Stimulated activated CD4-positive, alpha-beta T cell treated with anti-CD3 and anti-CD28 coated beads, Interleukin-1b, Interleukin-23, amount 100 ng/mL, for 48 hours (primary cell): ENCODE data around the gene RIMBP2.

Experiments used
- DNase-seq: peaks from one replicate; pipeline ENCODE4 v3.0.0-alpha.2; 2020

RIMBP2 gene

DNA sequence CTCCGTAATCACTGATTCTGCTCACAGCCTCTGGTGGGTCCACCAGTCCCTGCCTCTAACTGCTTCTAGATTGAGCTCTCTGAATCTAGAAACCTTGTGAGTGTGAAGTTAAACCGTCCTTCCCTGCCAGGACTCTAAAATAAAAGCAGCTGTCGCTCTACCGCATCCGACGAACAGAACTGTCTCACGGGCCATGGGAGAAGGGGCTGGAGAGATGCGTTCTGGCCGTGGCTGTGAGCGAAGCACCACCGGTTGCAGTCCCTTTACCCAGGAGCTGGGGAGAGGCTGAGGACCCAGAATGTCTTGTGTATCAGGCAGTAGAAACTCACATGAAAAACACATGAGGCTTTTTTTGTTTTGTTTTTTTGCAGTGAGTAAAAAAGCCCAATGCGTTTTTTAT, 218.8 kb downstream of the RIMBP2 start:
- no peak for DNase-seq

DNA sequence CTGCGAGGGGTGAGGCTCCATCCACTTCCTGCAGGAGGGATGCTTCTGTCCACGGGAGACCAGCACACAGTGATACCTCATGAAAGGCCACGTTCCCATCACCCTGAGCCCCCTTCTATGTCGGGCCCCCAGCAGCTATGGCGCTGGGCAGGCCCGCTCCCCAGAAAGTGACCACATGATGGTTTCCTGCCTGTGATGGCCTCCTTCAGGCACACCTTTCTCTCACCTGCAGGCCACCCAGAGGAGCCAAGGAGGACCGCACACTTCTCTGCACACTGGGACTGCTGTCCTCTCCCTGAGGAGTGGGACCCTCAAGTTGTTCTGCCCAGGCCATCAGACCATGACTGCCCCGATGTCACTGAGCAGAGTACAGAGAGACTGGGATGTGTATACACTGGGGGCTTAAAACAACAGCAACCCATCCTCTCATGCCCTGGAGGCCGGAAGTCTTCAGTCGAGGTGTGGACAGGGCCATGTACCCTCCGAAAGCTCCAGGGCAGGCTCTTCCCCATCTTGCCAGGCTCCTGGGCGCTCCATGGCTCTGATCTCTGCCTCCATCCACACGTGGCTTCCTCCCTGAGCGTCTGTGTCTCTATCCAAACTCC, 219.5 kb downstream of the RIMBP2 start:
- no peak for DNase-seq

DNA sequence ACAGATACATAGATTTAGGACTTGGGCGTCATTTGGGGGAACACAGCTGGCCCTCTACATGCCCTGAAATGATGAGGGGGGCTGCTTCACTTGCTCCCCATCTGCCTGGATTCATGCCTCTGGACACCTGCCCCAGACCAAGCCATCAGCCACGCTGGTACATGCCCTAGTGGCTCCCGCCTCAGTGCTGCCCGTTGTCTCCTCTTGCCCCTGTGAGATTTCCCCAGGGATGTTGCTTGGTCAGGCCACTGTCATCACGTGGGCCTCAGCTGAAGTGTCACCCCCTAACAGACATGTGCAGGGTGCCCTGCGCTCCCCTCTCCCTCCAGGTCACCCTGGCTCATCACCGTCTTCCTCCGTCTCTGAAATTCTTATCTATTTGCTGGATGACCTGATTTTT, 220.9 kb downstream of the RIMBP2 start:
- no peak for DNase-seq

DNA sequence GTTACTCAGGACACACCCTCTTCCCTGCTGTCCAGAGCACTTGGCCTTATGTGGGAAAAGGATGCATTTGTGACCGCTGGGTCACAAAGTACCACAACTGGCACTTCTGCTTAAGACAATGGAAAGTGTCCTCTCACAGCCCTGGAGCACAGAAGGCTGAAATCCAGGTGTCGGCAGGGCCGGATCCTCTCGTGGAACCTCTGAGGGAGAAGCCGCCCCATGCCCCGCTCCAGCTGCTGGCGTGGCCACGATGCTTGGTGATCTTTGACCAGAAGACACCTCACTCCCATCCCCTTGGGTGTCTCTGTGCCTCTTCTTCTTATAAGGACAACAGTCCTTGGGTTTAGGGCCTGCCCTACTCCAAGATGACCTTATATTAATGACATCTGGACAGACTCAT, 221.4 kb downstream of the RIMBP2 start:
- no peak for DNase-seq

DNA sequence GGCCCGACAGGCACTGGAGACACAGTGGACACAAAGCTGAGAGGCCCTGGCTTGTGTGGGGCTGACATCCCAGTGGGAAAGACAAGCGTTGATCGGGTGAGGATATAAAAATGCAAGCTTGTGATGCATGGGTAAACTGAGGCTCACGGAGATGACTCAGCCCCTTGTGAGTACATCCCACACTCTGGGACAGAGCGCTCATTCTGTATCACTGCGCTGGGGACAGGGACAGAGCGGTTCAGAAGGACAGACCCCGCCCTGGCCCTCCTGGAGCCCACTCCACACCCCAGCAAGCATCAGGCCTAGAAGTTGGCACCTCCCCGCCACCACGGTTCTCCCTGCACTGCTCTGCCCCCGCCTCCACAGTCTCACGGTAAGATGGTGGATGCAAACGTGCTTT, 222.1 kb downstream of the RIMBP2 start:
- DNase-seq = no peak

DNA sequence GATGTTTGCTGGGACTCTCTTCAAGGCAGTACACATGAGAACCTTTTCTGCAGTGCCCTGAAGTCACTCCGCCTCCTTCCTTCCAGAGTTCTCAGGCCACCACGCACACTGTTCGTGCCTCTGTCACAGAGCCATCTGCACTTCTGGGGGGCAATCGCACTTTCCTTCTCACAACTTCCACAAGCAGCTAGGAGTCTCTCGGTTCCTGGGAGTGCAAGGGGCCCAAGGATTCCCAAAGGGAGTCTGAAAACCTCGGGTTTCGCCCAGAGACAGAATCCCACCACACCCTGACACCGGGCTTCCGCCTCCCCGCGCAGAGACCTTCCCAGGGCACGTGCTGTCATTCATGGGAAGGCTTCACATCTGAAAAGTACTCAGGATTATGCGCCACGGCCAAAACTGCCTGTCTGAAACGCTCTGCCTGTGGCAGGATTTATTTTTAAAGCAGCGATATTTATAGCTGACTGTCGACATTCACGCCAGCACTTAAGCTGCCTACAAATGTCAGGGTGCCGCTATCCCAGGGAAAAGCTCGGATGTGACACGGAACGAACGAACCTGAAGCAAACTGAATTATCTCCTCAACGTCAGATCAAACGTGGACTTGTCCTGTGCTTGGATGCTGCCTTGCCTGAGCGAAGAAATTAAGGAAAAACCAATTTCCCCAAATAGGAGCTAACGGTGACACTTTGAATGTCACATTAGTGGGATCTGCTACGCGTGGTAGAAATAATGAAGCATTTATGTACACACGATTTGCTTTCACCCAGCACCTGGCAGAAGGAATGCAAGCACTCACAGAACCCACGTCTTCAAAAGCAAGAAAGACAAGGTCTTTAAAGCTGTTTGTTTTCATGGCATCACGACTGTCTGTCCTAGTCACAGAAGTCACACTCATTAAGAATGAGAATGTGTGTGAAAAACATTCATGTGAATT, 224.4 kb downstream of the RIMBP2 start:
- DNase-seq = no peak

DNA sequence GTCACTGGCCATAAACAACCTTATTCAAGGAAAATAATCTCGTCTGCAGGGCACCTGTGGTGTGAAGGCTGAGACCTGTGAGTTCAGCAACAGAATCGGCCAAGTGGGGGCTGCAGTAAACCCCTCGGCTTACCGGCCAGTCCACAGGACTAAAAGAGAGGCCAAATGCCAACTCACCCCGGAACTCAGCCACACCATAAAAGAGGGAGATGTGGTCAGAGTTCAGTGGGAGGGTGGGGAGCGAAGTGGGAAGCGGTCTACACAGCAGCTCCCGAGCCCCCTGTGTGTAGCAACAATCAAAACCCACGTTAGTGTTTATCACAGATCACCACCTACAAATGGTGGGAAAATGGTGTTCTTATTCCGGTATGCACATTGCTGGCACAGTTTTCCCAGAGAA, 225.4 kb downstream of the RIMBP2 start:
- DNase-seq = no peak

DNA sequence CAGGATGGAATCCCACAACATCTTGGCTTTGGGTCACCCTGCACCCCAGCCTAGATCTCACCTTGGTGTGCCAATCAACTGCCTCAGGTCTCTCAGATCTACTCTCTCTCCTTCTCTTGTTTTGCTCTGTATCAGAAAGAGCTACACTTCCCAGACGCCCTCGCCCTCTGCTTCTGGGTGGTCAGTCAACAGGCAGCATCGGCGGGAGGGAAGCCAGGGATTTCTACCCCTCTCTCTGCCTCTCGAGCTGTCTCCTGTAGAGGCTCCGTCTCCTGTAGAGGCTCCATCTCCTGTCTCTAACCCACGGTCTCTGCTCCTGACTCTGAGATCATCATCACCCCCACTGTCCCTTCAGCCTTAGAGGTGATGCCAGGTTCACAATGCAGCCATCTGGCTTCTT, 226.8 kb downstream of the RIMBP2 start:
- DNase-seq = no peak

DNA sequence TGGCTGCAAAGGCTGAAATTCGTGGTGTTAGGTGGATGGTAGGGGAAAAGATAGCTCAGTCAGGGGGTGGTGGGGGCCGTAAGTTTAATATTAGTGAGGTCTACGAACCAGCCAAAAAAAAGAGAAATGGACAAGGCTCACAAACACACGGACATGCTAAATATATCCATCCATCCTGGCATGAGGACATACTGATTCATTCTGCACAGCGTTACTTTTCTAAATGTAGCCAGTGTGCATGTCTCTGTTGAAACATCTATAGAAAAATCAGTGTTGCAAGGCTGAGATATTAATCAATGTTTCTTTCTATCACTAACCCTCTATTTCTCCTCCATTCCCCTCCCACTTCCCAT, 227.8 kb downstream of the RIMBP2 start:
- DNase-seq = no peak

DNA sequence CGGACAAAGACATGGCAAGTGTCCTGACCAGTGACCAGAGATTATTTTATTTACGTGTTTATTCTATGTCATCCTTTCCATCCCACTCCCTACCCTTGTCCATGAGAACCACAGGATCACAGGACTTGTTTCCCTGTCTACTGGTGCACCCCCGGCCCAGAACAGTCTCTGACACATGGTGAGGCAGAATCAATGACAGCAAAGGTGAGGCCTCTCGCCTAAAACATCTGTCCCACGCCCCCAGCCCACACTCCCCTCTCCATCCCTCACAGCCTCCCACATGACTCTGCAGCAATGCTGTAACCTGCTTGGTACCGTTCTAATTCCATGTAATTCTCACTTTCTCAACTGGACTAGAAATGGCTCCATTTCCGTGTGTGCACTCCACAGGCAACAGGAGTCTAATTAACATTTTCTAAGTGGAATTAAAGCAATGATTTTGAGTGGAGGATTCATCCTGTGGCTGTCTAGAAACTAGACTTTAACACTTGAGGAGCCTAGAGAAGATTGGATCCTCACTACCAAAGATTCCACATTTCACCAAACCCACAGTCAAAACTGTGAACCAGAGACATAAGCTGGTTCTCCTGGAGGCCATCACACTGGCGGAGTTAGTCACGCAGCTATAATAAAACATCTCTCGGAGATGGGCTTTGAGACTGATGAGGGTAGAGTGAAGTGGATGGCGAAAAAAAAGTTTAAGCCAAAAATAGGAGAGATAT, 228.3 kb downstream of the RIMBP2 start:
- no peak for DNase-seq

DNA sequence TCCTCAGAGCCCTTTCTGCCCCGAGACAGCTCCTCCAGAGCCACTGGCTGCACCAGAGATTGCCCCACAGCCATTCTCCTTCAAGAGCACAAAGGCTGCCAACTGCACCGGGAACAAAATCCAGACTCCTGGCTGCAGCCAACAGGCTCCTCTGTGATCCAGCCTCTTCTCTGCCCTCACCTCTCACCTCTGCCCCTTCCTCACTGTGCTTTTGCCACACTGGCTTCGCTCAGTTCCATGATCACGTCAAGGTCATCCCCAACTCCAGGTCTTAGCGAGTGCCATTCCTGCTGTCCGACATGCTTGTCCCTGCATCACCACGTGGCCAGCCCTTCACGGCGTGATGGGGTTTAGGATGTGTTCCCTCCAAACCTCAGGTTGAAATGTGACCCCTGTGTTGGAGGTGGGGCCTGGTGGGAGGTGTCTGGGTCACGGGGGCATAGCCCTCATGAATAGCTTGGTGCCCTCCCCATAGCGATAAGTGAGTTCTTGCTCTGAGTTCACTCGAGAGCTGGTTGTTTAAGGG, 229.1 kb downstream of the RIMBP2 start:
- DNase-seq = no peak

DNA sequence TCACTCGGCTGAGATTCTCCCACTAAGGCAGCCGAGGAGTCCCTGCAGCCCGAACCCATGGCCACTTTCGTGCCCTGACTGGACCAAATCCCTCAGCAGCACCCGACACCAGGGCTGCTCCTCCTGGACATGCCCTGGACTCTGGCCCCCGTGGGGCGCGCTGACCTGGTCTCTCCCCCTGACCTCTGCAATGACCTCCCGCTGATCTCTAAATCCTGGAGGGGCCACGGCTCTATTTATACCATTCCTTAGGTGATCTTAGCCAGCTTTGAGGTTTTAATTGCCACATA, 230.0 kb downstream of the RIMBP2 start:
- DNase-seq = no peak

DNA sequence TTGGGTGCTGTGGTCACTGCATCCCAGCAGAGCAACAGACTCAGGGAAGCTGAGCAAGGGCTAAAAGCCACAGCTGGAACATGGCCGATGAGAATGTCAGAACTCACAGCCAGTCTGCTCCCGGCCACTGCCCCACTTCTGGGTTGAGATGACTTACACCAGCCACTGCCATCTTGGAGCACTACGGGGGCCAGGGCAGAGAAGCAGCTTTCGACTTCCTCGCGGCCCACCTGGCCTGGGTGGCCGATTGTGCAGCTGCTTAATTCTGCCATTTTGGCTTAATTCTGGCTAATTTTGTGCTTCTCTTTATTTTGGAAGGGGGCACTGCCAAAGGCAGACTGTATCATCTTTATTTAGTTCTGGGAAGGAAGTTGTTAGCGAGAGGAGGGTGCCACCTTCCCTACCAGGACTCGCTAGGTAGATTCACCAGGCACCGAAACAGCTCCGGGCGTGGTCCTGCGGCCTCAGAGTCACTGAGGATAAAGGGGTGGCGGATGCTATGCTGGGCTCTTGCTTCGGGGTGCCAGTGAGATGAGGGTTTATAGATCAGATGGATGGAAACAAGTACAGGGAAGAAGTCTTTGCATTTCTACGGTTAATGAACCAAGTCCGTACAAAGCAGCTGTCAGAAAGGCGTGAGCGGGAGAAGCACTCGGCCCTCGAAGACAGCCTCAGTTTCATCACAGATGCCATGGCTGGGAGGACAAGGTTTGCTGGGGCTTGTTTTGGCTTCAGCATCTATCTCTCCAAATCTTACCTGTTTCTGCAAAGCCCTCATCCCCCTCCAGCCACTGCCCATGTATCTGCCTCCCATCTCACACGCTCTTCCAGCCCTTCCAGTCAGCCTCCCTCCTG, 230.6 kb downstream of the RIMBP2 start:
- DNase-seq = no peak

DNA sequence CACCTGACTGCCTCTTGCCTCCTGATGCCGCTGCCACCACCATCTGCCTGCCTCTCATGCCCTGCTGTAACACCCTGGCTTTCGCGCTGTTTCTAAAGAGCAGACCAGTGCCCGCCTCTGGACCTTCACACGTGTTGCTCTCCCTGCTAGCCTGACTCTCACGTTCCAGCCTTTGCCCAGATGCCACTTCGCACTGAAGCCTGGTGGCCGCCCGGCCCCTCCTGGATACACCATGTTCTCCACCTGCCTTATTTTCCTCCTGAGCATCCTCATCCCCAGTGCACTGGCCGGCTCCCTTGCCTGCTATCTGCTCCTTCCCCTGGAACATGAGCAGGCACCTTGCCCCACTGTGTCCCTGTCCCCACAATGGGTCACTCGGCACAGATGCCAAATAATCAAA, 231.9 kb downstream of the RIMBP2 start:
- no peak for DNase-seq

DNA sequence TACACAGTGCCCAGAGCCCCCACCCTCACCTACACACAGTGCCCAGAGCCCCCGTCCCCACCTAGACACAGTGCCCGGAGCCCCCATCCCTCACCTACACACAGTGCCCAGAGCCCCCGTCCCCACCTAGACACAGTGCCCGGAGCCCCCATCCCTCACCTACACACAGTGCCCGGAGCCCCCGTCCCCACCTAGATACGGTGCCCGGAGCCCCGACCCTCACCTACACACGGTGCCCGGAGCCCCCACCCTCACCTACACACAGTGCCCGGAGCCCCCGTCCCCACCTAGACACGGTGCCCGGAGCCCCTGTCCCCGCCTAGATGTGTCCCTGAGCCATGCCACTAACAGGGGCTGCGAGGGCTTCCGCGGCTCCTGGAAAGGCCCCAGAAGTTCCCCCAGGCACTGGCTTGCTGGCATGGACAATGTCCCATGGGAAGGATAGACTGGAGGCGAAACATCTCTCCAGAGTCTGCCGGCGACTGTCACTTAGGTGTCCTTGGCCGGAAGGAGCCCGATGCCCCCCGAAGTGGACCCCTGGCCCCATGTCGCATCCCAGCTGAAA, 232.4 kb downstream of the RIMBP2 start:
- DNase-seq = no peak

DNA sequence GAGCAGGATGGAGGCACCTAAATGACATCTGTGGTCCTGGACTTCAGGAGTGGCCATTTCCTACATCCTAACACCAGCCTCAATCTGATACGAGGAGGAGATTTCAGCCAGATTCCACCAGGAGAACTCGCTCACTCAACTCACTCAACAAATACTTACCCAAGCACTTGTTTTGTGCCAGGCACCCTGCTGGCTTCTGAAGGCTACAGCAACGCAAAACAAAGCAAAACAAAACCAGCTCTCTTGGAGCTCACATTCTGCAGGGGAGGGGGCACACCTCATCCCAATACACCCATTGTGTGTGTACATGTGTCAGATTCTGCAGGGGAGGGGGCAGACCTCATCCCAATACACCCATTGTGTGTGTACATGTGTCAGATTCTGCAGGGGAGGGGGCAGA, 233.7 kb downstream of the RIMBP2 start:
- no peak for DNase-seq

DNA sequence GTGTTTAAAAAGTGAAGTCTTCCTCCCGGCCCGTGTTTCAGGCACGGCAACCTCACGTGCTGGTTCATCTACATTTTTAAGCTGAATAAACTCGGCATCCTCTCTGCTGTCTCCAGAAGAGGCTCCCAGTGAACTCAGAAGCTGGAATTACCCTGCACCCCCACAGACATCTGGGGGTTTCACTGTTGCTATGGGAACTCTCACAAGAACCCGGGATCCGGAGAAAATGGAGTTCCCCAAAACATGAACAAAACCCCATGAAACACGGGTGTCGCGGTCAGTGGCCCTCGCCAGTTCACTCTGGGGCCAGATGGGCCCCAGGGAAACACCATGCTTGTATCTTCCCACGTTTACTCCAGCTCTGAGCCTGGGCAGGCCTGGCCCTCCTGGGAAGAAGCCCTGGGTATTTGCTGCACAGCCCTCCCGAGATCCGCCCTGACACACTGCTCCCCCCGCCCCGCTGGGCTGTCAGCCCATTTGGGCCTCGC, 234.7 kb downstream of the RIMBP2 start:
- no peak for DNase-seq

DNA sequence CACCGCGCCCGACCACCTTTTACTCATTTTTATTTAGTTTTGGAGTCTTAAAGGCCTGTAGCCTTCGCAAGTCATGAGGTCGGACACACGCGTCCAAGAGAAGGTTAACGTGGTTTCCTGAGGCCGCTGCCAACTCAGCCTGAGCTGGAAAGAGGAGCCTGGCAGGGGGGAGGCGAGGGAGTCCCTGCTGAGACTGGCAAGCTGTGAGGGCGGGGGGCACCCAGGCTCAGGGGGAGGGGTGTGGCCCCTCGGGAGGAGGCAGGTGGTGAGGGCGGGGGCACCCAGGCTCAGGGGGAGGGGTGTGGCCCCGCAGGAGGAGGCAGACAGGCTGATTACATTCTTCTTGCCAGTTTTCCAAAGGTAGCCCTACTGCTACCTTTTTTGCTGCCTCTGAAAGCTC, 235.2 kb downstream of the RIMBP2 start:
- no peak for DNase-seq

DNA sequence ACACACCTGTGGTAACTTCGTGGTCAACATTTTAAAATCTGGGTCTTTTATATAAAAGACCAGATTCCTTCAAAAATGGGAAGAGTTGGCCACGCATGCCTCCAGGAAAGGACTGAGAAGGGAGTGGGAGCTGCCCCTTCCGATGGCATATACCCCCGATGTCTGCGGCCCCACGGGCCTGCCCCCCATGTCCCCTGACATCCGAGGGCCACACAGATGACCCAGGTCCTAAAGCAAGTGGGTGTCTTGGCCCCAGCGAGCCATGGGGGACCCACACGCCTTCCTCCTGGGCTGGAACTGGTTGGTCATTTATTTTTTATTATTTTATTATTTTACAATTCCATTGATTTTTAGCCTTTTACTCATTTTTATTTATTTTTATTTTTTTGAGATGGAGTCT, 235.9 kb downstream of the RIMBP2 start:
- no peak for DNase-seq

DNA sequence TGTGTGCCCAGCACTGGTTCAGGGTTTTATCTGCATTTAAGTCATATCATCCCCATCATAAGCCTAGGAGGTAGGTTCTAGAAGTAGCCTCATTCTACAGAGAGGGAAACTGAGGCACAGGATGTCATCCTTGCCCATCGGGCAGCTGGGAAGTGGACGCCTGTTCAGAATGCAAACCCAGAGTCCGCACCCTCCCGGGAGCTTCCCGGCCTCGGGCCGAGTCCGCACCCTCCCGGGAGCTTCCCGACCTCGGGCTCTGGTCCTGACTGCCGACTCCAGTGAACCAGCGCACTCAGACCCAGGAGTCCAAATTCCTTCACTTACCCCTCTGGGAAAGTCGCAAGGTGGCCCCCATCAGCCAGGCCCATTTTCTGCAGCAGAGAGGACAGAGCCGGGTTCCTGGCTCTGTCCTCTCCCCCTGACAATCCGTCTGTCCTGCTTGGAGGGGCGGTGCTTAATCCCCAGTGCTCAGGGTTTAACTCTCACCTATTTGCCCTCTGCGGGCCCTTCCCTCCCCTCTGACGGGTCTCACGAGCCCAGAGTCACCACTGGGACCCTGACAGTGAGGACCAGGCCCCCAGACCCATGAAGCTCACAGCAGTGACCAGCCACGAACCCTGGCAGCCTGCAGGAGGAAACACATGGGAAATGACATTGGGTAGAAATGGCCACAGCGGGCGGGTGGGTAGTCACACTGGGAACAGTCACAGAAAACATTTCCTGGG, 236.5 kb downstream of the RIMBP2 start:
- DNase-seq = no peak

DNA sequence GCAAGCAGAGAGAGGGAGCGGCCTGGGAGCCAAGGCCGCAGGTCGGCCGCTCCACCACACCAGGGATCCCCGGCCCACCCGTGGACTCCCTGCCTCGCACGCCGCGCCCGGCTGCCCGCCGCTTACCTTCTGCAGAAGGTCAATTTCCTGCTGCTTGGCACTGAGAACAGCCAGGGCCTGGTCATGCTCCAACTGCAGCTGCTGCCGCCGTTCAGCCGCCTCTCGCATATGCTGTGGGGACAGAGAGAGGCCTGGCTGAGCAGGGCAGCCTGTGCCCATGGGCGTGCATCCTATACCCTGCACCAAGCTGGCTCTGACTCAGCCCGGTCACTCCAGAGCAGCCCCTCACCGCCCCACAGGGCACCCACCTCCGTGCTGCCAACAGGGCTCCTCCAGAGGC, 237.3 kb downstream of the RIMBP2 start:
- DNase-seq = no peak

DNA sequence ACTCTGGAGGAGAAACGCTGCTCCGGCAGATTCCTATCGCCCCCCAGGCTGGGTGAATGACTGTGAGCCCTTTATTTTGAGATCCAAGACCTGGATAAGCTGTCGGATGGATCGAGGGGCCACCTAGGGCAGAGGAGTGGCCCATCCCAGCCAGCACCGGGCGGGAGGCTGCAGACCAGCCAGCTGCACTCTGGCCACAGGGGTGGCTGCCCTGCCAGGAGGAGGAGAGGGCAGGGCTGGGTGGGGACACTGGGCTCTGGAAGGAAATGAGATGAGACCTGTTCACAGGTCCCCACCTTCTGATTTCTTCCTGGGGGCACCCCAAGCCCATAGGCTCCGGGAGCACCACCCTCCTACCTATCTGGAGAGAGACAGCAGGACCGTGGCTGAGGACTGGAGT, 238.4 kb downstream of the RIMBP2 start:
- DNase-seq = no peak
